BLaER1 treated with 17β-estradiol and CSF1 and Interleukin-3, amounts not matched to agents 10 nM and 100 nM (cell line): ENCODE data around the gene ESR2.
"Not testable (repeated sequence)": the region's sequence is repeated elsewhere in the genome, so short reads cannot be mapped to it uniquely, and the experiment has no call there.

ENCODE experiments used
- H3K27ac ChIP-seq, 11 experiments: shearing (Covaris generic); formaldehyde crosslinking; 2 replicates each; pipeline ENCODE4 v1.8.1; 2022
- H3K27me3 ChIP-seq, 11 experiments: shearing (Covaris generic); formaldehyde crosslinking; 2 replicates each; pipeline ENCODE4 v1.8.1; 2022
- H3K36me3 ChIP-seq, 11 experiments: shearing (Covaris generic); formaldehyde crosslinking; 2 replicates each; pipeline ENCODE4 v1.8.1; 2022
- H3K4me1 ChIP-seq, 10 experiments: shearing (Covaris generic); formaldehyde crosslinking; 2 replicates each; pipeline ENCODE4 v1.8.1; 2022
- H3K4me2 ChIP-seq, 11 experiments: shearing (Covaris generic); formaldehyde crosslinking; 2 replicates each; pipeline ENCODE4 v1.8.1; 2022
- H3K4me3 ChIP-seq, 10 experiments: shearing (Covaris generic); formaldehyde crosslinking; 2 replicates each; pipeline ENCODE4 v1.8.1; 2022
- H3K9ac ChIP-seq, 11 experiments: shearing (Covaris generic); formaldehyde crosslinking; 2 replicates each; pipeline ENCODE4 v1.8.1; 2022
- H3K9me3 ChIP-seq, 11 experiments: shearing (Covaris generic); formaldehyde crosslinking; replicated peaks in 1 of 11; 2 replicates each; pipeline ENCODE4 v1.8.1; 2022
- H4K20me1 ChIP-seq, 11 experiments: shearing (Covaris generic); formaldehyde crosslinking; 2 replicates each; pipeline ENCODE4 v1.8.1; 2022
- Cebpa-rat ChIP-seq, 11 experiments: shearing (Covaris generic); IDR thresholded peaks; 2 replicates each; pipeline ENCODE4 v1.8.1; 2022

Gene ESR2

DNA sequence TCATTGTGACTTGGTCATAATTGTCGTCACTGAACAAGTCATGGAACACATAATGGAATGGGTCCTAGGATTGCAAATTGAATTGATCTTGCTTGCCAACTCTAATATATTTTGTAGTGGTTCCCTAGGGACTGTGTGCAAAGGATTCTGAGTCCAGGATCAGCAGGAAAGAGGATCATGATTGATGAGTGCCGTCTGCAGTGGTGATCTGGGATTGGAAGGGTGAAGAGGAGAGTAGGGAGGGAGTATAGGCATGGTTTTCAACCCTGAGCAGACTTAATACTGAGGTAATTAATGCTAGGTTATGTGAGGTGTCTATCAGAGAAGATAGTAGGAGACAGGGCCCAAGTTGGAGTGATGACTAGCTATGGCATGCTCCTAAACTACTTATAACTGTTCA is 168.9 kb downstream of the ESR2 start:
- Histone ChIP-seq H3K4me1 (no peaks in the 10 kb centered on the region), H3K9me3 (no peaks in the 10 kb centered on the region), H3K36me3 (peaks cover 19 to 100% (median 78%) of the 10 kb centered on the region in 11 experiments), H4K20me1 (no peaks in the 10 kb centered on the region), H3K4me3 (no peak overlapping the region), H3K9ac (no peak overlapping the region), H3K27me3 (no peaks in the 10 kb centered on the region), H3K27ac (no peak overlapping the region), H3K4me2 (no peak overlapping the region)
- no peak for TF ChIP-seq Cebpa-rat (IDR thresholded peaks at IDR 0.05)

DNA sequence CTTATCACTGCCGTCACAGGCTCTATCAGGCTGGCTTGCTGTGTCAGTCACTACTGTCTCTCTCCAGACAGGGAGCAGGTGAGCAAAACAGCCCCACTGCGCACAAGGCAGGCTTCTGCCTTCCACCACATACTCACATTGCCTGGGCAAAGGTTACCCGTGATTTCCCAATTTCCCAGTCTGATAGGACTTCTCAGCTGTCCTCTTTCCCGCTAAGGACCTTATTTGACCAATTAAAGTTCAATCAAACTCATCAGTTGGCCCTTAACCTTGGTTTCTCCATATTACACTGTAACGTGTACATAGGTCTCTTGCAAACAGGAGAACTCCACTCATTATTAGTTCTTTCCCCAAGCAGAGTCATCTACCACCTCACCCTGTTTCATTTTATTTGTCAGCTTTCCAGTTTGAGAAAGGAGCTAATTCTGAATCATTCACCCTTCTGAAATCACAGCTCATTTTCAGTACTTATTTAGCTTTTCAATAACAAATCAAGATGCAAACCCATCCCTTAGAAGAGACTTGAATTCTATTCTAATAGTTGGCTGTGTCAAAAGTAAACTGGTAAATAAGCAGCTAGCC is 170.8 kb downstream of the ESR2 start:
- no peak overlapping the region for H3K27ac ChIP-seq
- no peaks in the 10 kb centered on the region for H3K9me3 ChIP-seq
- TF ChIP-seq Cebpa-rat (IDR thresholded peaks at IDR 0.05): no peak
- no peaks in the 10 kb centered on the region for H3K27me3 ChIP-seq
- H3K9ac ChIP-seq: no peak overlapping the region
- no peaks in the 10 kb centered on the region for H3K4me1 ChIP-seq
- no peaks in the 10 kb centered on the region for H4K20me1 ChIP-seq
- H3K36me3 ChIP-seq: peaks cover 11 to 99% (median 67%) of the 10 kb centered on the region in 11 experiments; a peak in 21 of 22 replicates
- no peak overlapping the region for H3K4me2 ChIP-seq
- H3K4me3 ChIP-seq: no peak overlapping the region

DNA sequence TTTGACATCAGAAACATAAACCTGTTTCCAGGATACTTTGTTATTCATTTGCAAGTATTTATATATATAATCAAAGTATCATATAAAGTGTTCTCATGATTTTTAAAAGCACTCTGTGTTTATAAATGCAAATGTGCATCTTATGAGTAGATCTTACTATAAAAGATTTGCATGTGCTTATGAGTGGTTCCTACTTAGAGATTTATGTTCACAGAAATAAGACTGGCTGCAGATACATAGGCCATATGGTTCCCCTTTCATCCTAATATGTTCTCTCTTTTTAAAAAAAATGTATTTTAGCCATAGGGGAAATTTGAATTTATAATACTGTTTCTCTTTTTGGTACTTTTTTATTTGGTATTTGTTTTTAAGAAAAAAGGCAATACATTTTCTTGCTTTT is 174.2 kb downstream of the ESR2 start:
- H3K27ac ChIP-seq: no peak overlapping the region
- H3K36me3 ChIP-seq: peaks cover 0 to 75% (median 45%) of the 10 kb centered on the region in 11 experiments; a peak in 19 of 22 replicates
- no peaks in the 10 kb centered on the region for H3K9me3 ChIP-seq
- H3K27me3 ChIP-seq: no peaks in the 10 kb centered on the region
- no peak for TF ChIP-seq Cebpa-rat (IDR thresholded peaks at IDR 0.05)
- no peak overlapping the region for H3K4me3 ChIP-seq
- no peak overlapping the region for H3K9ac ChIP-seq
- no peaks in the 10 kb centered on the region for H3K4me1 ChIP-seq
- H3K4me2 ChIP-seq: no peak overlapping the region
- H4K20me1 ChIP-seq: no peaks in the 10 kb centered on the region

DNA sequence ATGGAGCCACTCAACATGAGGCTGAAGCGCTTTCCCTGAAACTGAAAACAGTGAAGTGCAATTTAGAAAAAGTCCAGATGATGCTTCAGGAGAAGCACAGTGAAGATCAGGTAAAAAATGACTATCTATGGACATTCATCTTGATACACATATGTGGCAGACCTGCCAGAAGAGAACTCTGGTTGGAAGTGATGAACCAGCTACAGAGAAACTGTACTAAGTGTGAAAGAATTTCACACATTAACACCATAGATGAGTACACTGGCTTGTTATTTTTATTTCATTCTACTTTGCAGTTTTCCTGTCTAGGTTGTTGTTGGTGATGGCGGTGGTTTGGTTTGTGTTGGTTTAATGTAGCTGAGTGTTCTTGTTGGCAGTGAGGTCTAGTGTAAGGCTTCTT is 174.7 kb downstream of the ESR2 start:
- H3K27ac ChIP-seq: no peak overlapping the region
- no peaks in the 10 kb centered on the region for H4K20me1 ChIP-seq
- no peaks in the 10 kb centered on the region for H3K9me3 ChIP-seq
- no peaks in the 10 kb centered on the region for H3K4me1 ChIP-seq
- no peak overlapping the region for H3K4me2 ChIP-seq
- H3K9ac ChIP-seq: no peak overlapping the region
- peaks cover 0 to 75% (median 47%) of the 10 kb centered on the region in 11 experiments; a peak in 19 of 22 replicates for H3K36me3 ChIP-seq
- H3K4me3 ChIP-seq: no peak overlapping the region
- no peaks in the 10 kb centered on the region for H3K27me3 ChIP-seq
- TF ChIP-seq Cebpa-rat (IDR thresholded peaks at IDR 0.05): no peak

DNA sequence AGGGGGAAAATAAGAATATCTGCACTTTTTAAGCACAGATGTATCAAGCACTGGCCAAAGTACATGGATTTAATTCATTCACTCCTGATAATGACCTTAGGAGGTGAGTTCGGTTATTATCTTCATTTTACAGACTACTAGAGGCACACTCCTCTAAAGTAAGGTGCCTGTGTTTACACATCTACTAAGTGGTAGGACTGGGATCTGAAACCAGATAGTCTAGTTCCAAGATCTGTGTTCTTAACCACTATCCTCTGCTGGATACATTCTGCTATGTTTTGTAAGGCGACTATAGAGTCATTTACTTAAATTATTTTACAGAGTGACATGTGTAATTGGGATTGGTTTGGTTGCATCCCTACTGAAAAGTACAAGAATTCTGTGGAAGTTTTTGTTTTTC is 175.3 kb downstream of the ESR2 start:
- no peak overlapping the region for H3K4me3 ChIP-seq
- H4K20me1 ChIP-seq: no peaks in the 10 kb centered on the region
- H3K4me2 ChIP-seq: no peak overlapping the region
- H3K27me3 ChIP-seq: no peaks in the 10 kb centered on the region
- TF ChIP-seq Cebpa-rat (IDR thresholded peaks at IDR 0.05): no peak
- no peak overlapping the region for H3K9ac ChIP-seq
- peaks cover 0 to 75% (median 48%) of the 10 kb centered on the region in 11 experiments; a peak in 19 of 22 replicates for H3K36me3 ChIP-seq
- no peaks in the 10 kb centered on the region for H3K9me3 ChIP-seq
- H3K4me1 ChIP-seq: no peaks in the 10 kb centered on the region
- no peak overlapping the region for H3K27ac ChIP-seq

DNA sequence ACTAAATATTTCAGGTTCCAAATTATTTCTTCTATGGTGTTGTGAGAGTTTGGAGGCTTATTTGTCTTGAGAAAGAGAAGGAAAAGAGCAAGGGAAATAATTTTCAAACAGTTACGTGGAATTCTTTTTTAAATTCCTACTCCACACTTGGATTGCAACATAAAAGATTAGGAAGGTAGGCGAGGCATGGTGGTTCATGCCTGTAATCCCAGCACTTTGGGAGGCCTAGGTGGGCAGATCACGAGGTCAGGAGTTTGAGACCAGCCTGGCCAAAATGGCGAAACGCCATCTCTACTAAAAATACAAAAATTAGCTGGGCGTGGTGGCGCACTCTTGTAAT is 175.8 kb downstream of the ESR2 start:
- H3K4me3 ChIP-seq: not testable (repeated sequence)

DNA sequence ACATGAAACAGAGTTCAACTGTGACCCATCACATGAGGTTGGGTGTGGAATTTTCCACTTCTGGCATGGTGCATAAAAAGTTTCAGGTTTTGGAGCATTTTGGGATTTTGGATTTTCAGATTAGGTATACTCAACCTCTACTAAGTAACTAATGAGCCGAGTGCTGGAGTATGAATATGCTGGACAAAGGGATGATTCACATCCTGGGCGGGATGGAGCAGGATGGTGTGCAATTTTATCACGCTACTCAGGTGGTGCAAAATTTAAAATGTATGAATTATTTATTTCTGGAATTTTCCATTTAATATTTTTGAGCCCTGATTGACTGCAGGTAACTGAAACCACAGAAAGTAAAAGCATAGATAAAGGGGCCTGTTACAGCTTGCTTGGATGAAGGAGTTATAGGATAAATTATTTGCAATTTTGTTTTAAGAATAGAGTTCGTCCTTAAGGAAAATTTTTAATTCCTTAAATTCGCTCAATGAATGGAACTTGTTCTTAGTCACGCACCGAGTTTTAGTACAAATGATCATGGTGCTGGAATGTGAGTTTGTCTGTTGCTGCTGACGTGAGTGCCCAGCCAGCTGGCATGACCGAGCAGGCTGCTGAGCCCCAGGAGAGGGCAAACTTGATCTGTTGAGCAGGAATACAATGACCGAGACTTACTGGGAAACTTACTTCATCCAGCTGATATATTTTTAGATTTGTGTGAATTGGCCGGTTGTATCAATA is 176.3 kb downstream of the ESR2 start:
- H3K9me3 ChIP-seq: no peaks in the 10 kb centered on the region
- H3K4me2 ChIP-seq: no peak overlapping the region
- H3K36me3 ChIP-seq: peaks cover 0 to 75% (median 42%) of the 10 kb centered on the region in 11 experiments; a peak in 17 of 22 replicates
- no peaks in the 10 kb centered on the region; a peak in 1 of 22 replicates for H4K20me1 ChIP-seq
- no peaks in the 10 kb centered on the region for H3K27me3 ChIP-seq
- no peak overlapping the region for H3K27ac ChIP-seq
- no peaks in the 10 kb centered on the region for H3K4me1 ChIP-seq
- no peak overlapping the region for H3K4me3 ChIP-seq
- no peak for TF ChIP-seq Cebpa-rat (IDR thresholded peaks at IDR 0.05)
- no peak overlapping the region for H3K9ac ChIP-seq

More for the DNA sequence above, 175.8 kb downstream of the ESR2 start:
- H3K4me2 ChIP-seq, H3K9me3 ChIP-seq, H3K27me3 ChIP-seq, H3K9ac ChIP-seq, H3K27ac ChIP-seq, H4K20me1 ChIP-seq, H3K4me1 ChIP-seq: not testable (repeated sequence)
- H3K36me3 ChIP-seq: peaks cover 0 to 75% (median 45%) of the 10 kb centered on the region in 11 experiments; a peak in 19 of 22 replicates

DNA sequence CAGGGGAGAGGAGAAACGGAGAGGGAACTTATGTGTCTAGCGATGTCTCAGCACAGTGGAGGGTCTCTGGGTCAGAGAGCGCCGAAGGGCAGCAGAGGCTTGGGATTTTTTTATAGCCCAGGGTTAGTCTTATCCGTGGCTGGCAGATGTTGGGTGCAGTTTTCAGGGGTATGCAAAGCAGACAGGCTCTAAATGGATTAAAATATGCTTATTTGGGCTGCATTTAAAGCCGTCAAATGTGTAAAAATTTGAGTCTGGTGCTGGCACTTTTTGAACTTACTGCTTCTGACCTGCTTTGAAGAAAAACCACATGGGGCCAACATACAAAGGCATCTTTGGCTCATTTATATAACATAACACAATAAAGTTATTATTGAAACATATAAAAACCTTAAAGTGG is 178.8 kb downstream of the ESR2 start:
- H3K9ac ChIP-seq: no peak overlapping the region
- H3K27me3 ChIP-seq: no peaks in the 10 kb centered on the region
- 0 out of 20 replicates have a peak, but pooled peaks cover 0 to 5% (median 0%) of the 10 kb centered on the region in 10 experiments for H3K4me1 ChIP-seq
- no peak for TF ChIP-seq Cebpa-rat (IDR thresholded peaks at IDR 0.05)
- H3K4me2 ChIP-seq: no peak overlapping the region
- H4K20me1 ChIP-seq: no peaks in the 10 kb centered on the region; a peak in 1 of 22 replicates
- H3K9me3 ChIP-seq: no peaks in the 10 kb centered on the region
- H3K4me3 ChIP-seq: no peak overlapping the region
- no peak overlapping the region for H3K27ac ChIP-seq
- H3K36me3 ChIP-seq: peaks cover 0 to 54% (median 20%) of the 10 kb centered on the region in 11 experiments; a peak in 16 of 22 replicates

DNA sequence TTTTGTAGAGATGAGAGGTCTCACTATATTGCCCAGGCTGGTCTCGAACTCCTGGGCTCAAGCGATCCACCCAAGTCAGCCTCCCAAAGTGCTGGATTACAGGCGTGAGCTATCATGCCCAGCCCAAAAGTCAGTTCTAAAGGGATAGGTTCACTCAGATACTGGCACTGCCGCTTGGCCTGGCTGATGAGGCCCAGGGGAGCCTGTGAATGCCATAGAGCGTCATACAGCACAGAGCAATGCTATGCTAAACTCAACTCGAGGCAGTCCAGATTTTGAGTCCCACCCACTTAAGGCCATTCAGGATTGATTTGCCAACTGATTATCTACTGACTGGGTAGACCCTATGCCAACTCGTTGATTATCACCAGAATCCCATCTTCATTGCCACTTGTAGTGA is 179.4 kb downstream of the ESR2 start:
- Histone ChIP-seq H3K4me2 (no peak overlapping the region), H4K20me1 (no peaks in the 10 kb centered on the region; a peak in 1 of 22 replicates), H3K4me3 (no peak overlapping the region), H3K9me3 (no peaks in the 10 kb centered on the region), H3K4me1 (0 out of 20 replicates have a peak, but pooled peaks cover 0 to 5% (median 0%) of the 10 kb centered on the region in 10 experiments), H3K9ac (no peak overlapping the region), H3K27me3 (no peaks in the 10 kb centered on the region), H3K27ac (no peak overlapping the region), H3K36me3 (peaks cover 0 to 49% (median 19%) of the 10 kb centered on the region in 11 experiments; a peak in 16 of 22 replicates)
- TF ChIP-seq Cebpa-rat (IDR thresholded peaks at IDR 0.05): no peak
